GM06990 (cell line): ENCODE data around the gene SRRM3.
"Not testable (repeated sequence)": the region's sequence is repeated elsewhere in the genome, so short reads cannot be mapped to it uniquely, and the experiment has no call there.

Experiments
- DNase-seq: peaks from one replicate; pipeline ENCODE4 v3.0.0-alpha.2; 2011; ENCODE audit not compliant: insufficient read length; ENCODE audit errors: extremely low read depth
- H3K27me3 ChIP-seq: replicated peaks from 2 replicates; pipeline ENCODE4 v1.6.0; 2011; ENCODE audit warnings: low read length; ENCODE audit not compliant: control insufficient read depth, insufficient read depth
- H3K36me3 ChIP-seq: 2 replicates; pipeline ENCODE4 v1.5.1; 2011; ENCODE audit warnings: low read length; ENCODE audit not compliant: control insufficient read depth, insufficient read depth
- H3K4me3 ChIP-seq: replicated peaks from 2 replicates; pipeline ENCODE4 v1.5.1; 2011; ENCODE audit warnings: low read depth, mild to moderate bottlenecking, control low read depth, low read length
- TF ChIP-seq, protein P1 (sequence below): IDR thresholded peaks from 2 replicates; pipeline ENCODE4 v1.5.1; 2011; ENCODE audit warnings: low read length, control low read depth, mild to moderate bottlenecking, inconsistent platforms; ENCODE audit not compliant: insufficient read depth, poor library complexity, severe bottlenecking

The SRRM3 gene

DNA sequence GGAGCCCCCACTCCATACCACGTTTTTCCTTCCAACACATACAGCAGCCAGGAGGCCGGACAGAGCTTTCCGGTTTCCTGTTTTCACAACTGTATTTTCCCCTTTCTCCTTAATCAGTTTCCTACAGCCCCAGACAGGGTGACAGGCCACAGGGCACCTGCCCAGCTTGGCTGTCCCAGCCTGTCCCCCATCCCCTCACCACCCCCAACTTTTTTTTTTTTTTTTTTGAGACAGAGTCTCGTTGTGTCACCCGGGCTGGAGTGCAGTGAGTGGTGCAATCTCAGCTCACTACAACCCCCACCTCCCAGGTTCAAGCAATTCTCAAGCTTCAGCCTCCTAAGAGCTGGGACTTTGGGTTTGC, 90.5 kb downstream of the SRRM3 start:
- DNase-seq = no peak
- TF ChIP-seq, protein P1, sequence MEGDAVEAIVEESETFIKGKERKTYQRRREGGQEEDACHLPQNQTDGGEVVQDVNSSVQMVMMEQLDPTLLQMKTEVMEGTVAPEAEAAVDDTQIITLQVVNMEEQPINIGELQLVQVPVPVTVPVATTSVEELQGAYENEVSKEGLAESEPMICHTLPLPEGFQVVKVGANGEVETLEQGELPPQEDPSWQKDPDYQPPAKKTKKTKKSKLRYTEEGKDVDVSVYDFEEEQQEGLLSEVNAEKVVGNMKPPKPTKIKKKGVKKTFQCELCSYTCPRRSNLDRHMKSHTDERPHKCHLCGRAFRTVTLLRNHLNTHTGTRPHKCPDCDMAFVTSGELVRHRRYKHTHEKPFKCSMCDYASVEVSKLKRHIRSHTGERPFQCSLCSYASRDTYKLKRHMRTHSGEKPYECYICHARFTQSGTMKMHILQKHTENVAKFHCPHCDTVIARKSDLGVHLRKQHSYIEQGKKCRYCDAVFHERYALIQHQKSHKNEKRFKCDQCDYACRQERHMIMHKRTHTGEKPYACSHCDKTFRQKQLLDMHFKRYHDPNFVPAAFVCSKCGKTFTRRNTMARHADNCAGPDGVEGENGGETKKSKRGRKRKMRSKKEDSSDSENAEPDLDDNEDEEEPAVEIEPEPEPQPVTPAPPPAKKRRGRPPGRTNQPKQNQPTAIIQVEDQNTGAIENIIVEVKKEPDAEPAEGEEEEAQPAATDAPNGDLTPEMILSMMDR = no peak
- Histone ChIP-seq H3K4me3 (no peak overlapping the region), H3K36me3 (no peaks in the 10 kb centered on the region), H3K27me3 (no peaks in the 10 kb centered on the region)

DNA sequence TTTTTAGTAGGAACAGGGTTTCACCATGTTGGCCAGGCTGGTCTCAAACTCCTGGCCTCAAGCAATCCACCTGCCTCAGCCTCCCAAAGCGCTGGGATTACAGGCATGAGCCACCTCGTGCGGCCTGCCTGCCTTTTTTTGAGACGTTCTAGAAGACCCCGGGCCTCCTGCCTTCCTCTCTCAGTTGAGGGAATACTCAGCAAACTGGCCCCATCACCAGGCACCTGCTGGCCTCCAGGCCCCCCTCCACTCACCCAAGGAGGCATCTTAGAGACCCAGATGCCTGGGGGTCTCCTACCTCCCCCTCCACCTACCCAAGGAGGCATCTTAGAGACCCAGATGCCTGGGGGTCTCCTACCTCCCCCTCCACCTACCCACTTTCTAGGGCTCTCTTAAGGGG, 91.2 kb downstream of the SRRM3 start:
- H3K36me3 ChIP-seq, H3K27me3 ChIP-seq, H3K4me3 ChIP-seq, DNase-seq: not testable (repeated sequence)

DNA sequence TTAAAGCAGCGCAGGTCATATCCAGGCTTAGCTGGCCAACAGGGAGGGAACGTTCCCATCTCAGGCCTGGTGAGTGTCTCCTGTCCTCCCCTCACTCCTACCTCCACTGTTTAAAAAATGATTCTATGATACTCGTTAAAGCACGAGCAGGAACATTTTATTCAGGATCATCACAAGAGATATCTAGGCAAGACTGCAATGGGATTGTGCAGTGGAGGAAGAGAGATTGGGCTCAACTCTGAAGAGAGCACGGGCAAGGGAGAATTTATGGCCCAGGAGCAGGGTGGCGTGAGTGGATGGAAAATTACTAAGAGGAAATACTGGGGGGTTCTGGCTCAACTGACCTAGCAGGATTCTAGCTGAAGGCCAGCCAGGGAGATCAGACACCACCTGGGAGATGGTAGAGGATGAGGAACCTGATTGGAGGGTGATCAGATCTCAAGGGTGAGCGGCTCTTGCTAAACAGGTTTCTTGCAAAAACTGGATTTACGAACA, 91.8 kb downstream of the SRRM3 start:
- TF ChIP-seq, protein P1 = no peak
- no peak overlapping the region for H3K4me3 ChIP-seq
- no peaks in the 10 kb centered on the region for H3K36me3 ChIP-seq
- DNase-seq = no peak
- no peaks in the 10 kb centered on the region for H3K27me3 ChIP-seq

DNA sequence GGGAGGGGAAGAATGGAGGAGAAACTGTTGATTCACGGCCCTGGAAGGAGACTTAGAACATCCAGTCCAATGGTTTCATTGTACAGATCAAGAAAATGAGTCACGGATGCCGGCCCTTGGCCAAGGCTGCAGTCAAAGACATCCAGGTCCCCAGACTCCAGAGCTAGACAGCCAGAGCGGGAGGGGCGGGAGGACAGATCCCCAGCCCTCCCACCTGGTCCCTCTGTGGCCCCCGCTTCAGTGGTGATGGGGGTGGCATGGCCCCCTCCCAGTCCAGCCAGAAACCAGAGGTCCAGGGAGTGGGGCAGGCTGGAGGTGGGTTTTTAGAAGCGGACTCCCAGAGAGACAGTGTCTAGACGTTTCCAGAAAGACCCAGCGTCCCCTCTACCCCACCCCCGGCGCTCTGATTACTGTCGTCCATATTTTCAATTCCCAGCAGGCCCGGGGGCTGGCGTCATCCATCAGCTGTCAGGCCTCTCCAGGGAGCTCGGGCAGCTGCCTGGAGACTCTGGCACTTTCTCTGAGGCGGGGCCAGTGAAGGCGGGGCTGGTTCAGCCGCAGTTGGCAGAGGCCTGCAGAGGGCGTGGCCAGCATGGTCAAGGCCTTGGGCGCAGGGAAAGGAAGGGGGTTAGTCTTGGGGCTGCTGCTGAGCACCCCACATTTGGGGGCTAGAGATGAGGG, 92.8 kb downstream of the SRRM3 start:
- peak; percentile 53 for DNase-seq
- TF ChIP-seq, protein P1 = no peak
- no peak overlapping the region for H3K4me3 ChIP-seq
- no peaks in the 10 kb centered on the region for H3K36me3 ChIP-seq
- H3K27me3 ChIP-seq = no peaks in the 10 kb centered on the region

DNA sequence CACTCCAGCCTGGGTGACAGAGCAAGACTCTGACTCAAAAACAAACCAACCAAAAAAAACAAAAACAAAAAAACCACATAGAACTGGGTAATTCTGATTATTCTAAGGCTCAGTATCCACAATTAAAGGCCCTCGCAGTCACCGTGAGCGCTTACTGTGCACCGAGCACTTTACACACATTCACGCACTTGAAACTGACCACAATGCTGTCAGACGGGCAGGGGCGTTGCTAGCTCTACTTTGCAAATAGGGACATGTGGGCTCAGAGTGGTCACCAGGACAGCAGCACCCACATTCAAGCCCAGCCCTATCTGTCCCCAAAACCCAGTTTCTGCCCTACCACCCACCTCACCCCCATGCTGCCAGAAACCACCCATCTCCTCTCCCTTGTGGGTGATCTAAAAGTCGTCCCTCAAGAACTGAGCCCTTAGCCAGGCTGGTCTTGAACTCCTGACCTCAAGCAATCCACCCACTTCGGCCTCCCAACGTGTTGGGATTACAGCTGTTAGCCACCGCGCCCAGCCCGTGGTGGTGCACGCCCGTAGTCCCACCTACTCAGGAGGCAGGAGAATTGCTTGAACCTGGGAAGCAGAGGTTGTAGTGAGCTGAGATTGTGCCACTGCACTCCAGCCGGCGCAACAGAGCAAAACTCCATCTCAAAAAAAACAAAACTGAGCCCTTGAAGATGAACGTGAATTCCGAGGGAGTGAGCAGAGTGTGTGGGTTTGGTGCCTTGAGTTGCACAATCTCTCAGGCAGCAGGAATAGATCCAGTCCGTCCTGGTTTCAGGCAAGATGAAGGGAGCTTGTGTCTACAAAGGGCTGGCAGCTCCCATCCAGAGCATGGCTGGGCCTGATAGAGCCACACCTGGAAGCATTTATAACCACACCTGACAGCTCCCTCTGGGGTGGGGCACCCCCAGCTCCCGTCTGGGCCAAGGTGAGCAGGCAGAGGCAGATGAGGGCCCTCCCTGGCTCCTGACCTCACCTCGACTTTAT, 95.3 kb downstream of the SRRM3 start:
- TF ChIP-seq, protein P1 = no peak
- Histone ChIP-seq H3K36me3 (no peaks in the 10 kb centered on the region), H3K4me3 (no peak overlapping the region), H3K27me3 (no peaks in the 10 kb centered on the region)
- no peak for DNase-seq

DNA sequence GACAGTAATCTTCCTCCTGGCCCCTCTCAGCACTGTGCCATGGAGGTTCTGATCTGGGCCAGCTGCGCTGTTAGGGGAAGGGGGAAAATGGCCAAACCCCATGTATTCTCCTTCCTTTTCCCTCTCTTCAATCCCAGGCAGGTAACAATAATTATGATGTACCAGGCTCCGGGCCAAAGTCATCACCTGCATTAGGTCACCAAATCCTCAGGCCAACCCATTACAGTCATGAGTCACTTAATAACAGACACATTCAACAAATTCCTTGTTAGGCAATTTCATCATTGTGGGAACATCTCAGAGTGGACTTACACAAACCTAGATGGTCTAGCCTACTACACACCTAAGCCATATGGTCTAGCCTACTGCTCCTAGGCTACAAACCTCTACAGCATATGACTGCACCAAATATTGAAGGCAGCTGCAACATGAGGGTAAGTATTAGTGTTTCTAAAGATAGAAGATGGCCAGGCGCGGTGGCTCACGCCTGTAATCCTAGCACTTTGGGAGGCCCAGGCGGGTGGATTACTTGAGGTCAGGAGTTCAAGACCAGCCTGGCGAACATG, 98.6 kb downstream of the SRRM3 start:
- no peaks in the 10 kb centered on the region for H3K36me3 ChIP-seq
- no peaks in the 10 kb centered on the region for H3K27me3 ChIP-seq
- DNase-seq = no peak
- TF ChIP-seq, protein P1 = no peak
- no peak overlapping the region for H3K4me3 ChIP-seq
